SK-N-MC (cell line): ENCODE measurements around the gene NEMP2.

Source experiments
- DNase-seq: peaks from one replicate; pipeline ENCODE4 v3.0.0-alpha.2; 2011; ENCODE audit warnings: low read depth, low spot score
- H3K27ac ChIP-seq: fragments of 200-600 bp; sonication (generic); 2 replicates; pipeline ENCODE4 v1.5.1; 2016; ENCODE audit warnings: mixed run types
- H3K36me3 ChIP-seq: fragments of 200-600 bp; sonication (generic); 2 replicates; pipeline ENCODE4 v1.6.1; 2017; ENCODE audit warnings: antibody characterized with exemption, low read length, mixed read lengths; ENCODE audit not compliant: insufficient read depth
- H3K4me3 ChIP-seq: fragments of 200-600 bp; sonication (generic); 2 replicates; pipeline ENCODE4 v1.5.1; 2016
- H3K9ac ChIP-seq: fragments of 200-600 bp; sonication (generic); 2 replicates; pipeline ENCODE4 v1.8.0; 2017; ENCODE audit warnings: mixed run types, mixed read lengths; ENCODE audit not compliant: insufficient read length
- H3K9me3 ChIP-seq: fragments of 200-600 bp; sonication (generic); 2 replicates; pipeline ENCODE4 v1.6.1; 2017; ENCODE audit warnings: low read depth, mild to moderate bottlenecking, antibody characterized with exemption, low read length, moderate library complexity, mixed read lengths
- EZH2 ChIP-seq: fragments of 200-600 bp; sonication (generic); IDR thresholded peaks from one replicate; pipeline ENCODE4 v1.6.1; 2017; ENCODE audit warnings: antibody characterized with exemption
- FOXP2 ChIP-seq: optimal IDR thresholded peaks from 2 replicates; pipeline ENCODE3; 2011; ENCODE audit warnings: mild to moderate bottlenecking, moderate library complexity; ENCODE audit not compliant: insufficient read depth; ENCODE audit errors: extremely low read length, control extremely low read depth
- POLR2AphosphoS5 ChIP-seq: IDR thresholded peaks from 2 replicates; pipeline ENCODE4 v1.6.1; 2012; ENCODE audit warnings: mild to moderate bottlenecking, low read depth, low read length, borderline replicate concordance

NEMP2 gene

DNA sequence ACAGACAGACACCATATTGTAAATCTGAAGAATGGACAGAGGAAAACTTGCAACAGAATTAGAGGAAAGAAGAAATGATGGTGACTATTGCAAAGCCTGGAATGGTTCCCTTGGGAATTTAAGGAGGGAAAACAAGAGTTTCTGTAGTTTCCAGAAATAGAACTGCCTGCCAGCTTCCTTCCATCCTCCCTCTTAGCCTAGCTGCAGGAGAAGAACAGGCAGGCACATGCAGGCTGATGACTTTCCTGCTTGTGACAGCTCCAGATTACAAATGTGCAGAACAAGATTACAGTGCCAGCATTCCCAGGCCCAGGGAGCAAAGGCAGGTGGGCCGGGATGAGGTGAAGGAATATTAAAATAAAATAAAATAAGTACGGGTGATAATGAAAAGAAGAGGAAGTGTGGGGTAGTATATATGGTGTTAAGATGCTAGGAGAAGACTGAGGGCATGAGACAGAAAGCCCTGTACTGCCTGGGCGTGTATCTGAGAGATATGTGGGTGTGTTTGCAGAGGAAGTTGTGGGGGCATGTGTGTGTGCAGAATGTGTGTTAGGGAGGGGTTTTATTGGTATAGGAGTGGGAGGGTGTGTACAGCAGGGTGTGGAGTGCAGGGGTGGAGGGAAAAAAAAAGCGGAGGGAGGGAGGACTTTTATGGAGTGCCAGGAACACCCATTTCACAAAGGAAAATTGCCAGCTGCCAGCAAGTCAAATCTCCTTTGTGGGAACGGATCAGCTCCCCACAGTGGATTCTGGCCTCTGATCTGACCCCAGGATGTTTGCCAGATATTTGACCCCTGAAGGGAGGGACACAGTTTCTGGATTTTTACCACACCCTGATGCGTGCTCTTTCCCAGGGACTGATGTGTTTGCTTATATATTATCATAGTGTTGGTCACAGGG is 43.9 kb upstream of the NEMP2 start:
- no peaks in the 10 kb centered on the region for H3K36me3 ChIP-seq
- no peak for DNase-seq
- H3K4me3 ChIP-seq, result no peak overlapping the region
- no peak overlapping the region for H3K27ac ChIP-seq
- no peak for TF ChIP-seq POLR2AphosphoS5
- no peak for TF ChIP-seq EZH2
- no peak overlapping the region for H3K9ac ChIP-seq
- H3K9me3 ChIP-seq, result no peaks in the 10 kb centered on the region

DNA sequence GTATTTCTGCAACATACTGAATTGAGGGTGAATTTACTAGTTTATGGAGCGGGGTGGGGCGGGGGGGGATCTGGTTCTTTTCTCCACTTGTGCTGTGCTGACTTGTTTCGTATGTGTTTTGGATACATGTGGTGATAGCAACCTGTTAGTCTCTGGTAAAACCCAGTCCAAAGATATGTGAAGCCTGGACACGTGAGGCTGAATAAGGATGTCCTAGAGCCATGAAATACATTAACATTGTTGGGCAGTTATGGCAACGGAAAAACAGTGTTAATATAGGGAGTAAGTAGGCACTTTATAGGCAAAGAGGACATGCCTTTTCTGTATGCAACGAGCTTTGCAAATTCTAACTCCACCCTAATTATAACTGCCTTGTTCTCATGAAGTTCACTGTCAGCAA is 42.1 kb upstream of the NEMP2 start:
- DNase-seq, result no peak
- H3K4me3 ChIP-seq, result no peak overlapping the region
- H3K27ac ChIP-seq, result no peak overlapping the region
- H3K36me3 ChIP-seq, result no peaks in the 10 kb centered on the region
- no peak for TF ChIP-seq FOXP2
- no peak for TF ChIP-seq POLR2AphosphoS5
- TF ChIP-seq EZH2, result no peak
- no peak overlapping the region for H3K9ac ChIP-seq
- H3K9me3 ChIP-seq, result no peaks in the 10 kb centered on the region

DNA sequence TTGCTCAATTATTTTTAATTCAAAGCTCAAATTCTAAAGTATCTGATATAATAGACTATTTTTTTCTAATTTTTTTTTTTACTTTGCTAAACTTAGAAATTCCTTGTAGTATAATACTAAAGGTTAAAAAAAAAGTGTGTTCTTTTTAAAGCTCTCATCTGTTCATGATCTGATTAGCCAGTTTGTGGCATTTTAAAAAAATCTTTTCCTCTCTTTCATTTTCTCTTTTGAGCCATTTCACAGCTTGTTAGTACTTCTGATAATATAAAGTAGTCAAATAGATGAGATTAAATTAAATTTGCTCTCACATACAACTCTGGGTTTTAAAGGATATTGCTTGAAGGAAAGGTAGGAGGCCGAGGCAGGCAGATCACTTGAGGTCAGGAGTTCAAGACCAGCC is 40.7 kb upstream of the NEMP2 start:
- TF ChIP-seq FOXP2 (no peak), POLR2AphosphoS5 (no peak), EZH2 (no peak)

GRCh38 chr2:190574169-190574568 is 39.6 kb upstream of the NEMP2 start:
- Histone ChIP-seq H3K27ac (no peak overlapping the region), H3K9me3 (no peaks in the 10 kb centered on the region), H3K36me3 (no peaks in the 10 kb centered on the region), H3K9ac (no peak overlapping the region), H3K4me3 (no peak overlapping the region)
- TF ChIP-seq EZH2 (no peak), FOXP2 (no peak)
- DNase-seq, result no peak

More for the DNA sequence above, 40.7 kb upstream of the NEMP2 start:
- Histone ChIP-seq H3K9ac (no peak overlapping the region), H3K4me3 (no peak overlapping the region), H3K9me3 (no peaks in the 10 kb centered on the region), H3K36me3 (no peaks in the 10 kb centered on the region), H3K27ac (no peak overlapping the region)
- no peak for DNase-seq

GRCh38 chr2:190572246-190572645 is 37.7 kb upstream of the NEMP2 start:
- DNase-seq, result no peak
- H3K9ac ChIP-seq, result no peak overlapping the region
- no peaks in the 10 kb centered on the region for H3K36me3 ChIP-seq
- no peak for TF ChIP-seq FOXP2
- no peak for TF ChIP-seq POLR2AphosphoS5
- TF ChIP-seq EZH2, result no peak
- H3K9me3 ChIP-seq, result no peaks in the 10 kb centered on the region
- H3K4me3 ChIP-seq, result peak overlapping the region; percentile 57
- peak overlapping the region; percentile 94 for H3K27ac ChIP-seq

- Histone ChIP-seq H3K27ac (peak overlapping the region; percentile 94), H3K9ac (no peak overlapping the region), H3K4me3 (peak overlapping the region; percentile 57), H3K36me3 (no peaks in the 10 kb centered on the region), H3K9me3 (no peaks in the 10 kb centered on the region)
- peak; percentile 93 for DNase-seq
- TF ChIP-seq EZH2, result no peak
- TF ChIP-seq FOXP2, result no peak
- TF ChIP-seq POLR2AphosphoS5, result peak; percentile 13; the same call in 1 of the 2 replicates
Measured at GRCh38 chr2:190571686-190572085, 37.2 kb upstream of the NEMP2 start.

DNA sequence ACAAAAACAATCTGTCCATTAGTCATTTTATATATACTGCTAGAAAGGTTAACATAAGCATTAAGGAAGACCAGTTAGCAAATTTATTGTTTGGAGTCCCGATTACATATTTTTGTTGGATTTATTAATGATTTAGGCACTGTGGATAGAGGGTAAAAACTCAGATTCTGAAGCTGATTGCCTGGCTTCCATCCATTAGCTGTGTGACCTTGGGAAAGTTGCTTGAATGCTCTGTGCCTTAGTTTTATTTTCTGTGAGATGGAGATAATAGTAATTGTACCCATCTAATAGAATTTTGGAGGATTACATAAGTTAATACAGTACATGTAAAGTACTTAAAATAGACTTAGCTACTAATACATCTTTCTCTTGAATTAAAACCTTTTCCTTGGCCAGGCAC is 36.3 kb upstream of the NEMP2 start:
- no peak for DNase-seq
- H3K27ac ChIP-seq, result no peak overlapping the region
- H3K9ac ChIP-seq, result no peak overlapping the region
- H3K36me3 ChIP-seq, result no peaks in the 10 kb centered on the region
- H3K9me3 ChIP-seq, result no peaks in the 10 kb centered on the region
- no peak for TF ChIP-seq FOXP2
- TF ChIP-seq POLR2AphosphoS5, result no peak
- no peak for TF ChIP-seq EZH2
- H3K4me3 ChIP-seq, result no peak overlapping the region

GRCh38 chr2:190569994-190570755 is 35.7 kb upstream of the NEMP2 start:
- no peak for DNase-seq
- Histone ChIP-seq H3K4me3 (no peak overlapping the region), H3K9me3 (no peaks in the 10 kb centered on the region), H3K27ac (no peak overlapping the region), H3K9ac (no peak overlapping the region), H3K36me3 (no peaks in the 10 kb centered on the region)
- TF ChIP-seq EZH2 (no peak), FOXP2 (no peak), POLR2AphosphoS5 (no peak)
